ENCODE results near the gene TBC1D32. TPM values are rescaled to one million over a fixed set of nuclear protein-coding genes. Genes with fewer than 3 reads are reported as not detected.

TBC1D32 gene
- total RNA-seq, 1 donor from 2014 or later: 24.2 TPM

- Mint-ChIP-seq H3K27ac (ENCODE audit: unreplicated experiment) (no peak overlapping the region), H3K36me3 (ENCODE audit: unreplicated experiment) (no peaks in the 10 kb centered on the region), H3K9me3 (ENCODE audit: unreplicated experiment) (no peaks in the 10 kb centered on the region), H3K27me3 (ENCODE audit: unreplicated experiment) (peaks cover 4% of the 10 kb centered on the region), H3K4me1 (ENCODE audit: low read depth, unreplicated experiment) (no peaks in the 10 kb centered on the region), H3K4me3 (ENCODE audit: unreplicated experiment) (no peak overlapping the region)
- TF ChIP-seq CTCF (IDR thresholded peaks at IDR 0.05; ENCODE audit: partially characterized antibody, unreplicated experiment): no peak
- DNase-seq: no peak
These were observed 31.5 kb upstream of the TBC1D32 start for GRCh38 chr6:121365536-121366521.

GRCh38 chr6:121356575-121356974 lies 22.3 kb upstream of the TBC1D32 start:
- Mint-ChIP-seq H3K27ac (ENCODE audit: unreplicated experiment) (no peak overlapping the region), H3K27me3 (ENCODE audit: unreplicated experiment) (no peaks in the 10 kb centered on the region), H3K4me1 (ENCODE audit: low read depth, unreplicated experiment) (peaks cover 4% of the 10 kb centered on the region), H3K4me3 (ENCODE audit: unreplicated experiment) (no peak overlapping the region), H3K9me3 (ENCODE audit: unreplicated experiment) (no peaks in the 10 kb centered on the region), H3K36me3 (ENCODE audit: unreplicated experiment) (no peaks in the 10 kb centered on the region)
- no peak for TF ChIP-seq CTCF (IDR thresholded peaks at IDR 0.05; ENCODE audit: partially characterized antibody, unreplicated experiment)
- DNase-seq: no peak

GRCh38 chr6:121354764-121355163 lies 20.5 kb upstream of the TBC1D32 start:
- no peaks in the 10 kb centered on the region for H3K27me3 Mint-ChIP-seq (ENCODE audit: unreplicated experiment)
- H3K27ac Mint-ChIP-seq (ENCODE audit: unreplicated experiment): no peak overlapping the region
- DNase-seq: no peak
- H3K4me1 Mint-ChIP-seq (ENCODE audit: low read depth, unreplicated experiment): peaks cover 4% of the 10 kb centered on the region
- TF ChIP-seq CTCF (IDR thresholded peaks at IDR 0.05; ENCODE audit: partially characterized antibody, unreplicated experiment): peak; percentile 30
- H3K36me3 Mint-ChIP-seq (ENCODE audit: unreplicated experiment): no peaks in the 10 kb centered on the region
- H3K9me3 Mint-ChIP-seq (ENCODE audit: unreplicated experiment): no peaks in the 10 kb centered on the region
- no peak overlapping the region for H3K4me3 Mint-ChIP-seq (ENCODE audit: unreplicated experiment)

- Mint-ChIP-seq H3K36me3 (ENCODE audit: unreplicated experiment) (no peaks in the 10 kb centered on the region), H3K27me3 (ENCODE audit: unreplicated experiment) (no peaks in the 10 kb centered on the region), H3K4me1 (ENCODE audit: low read depth, unreplicated experiment) (peaks cover 4% of the 10 kb centered on the region), H3K9me3 (ENCODE audit: unreplicated experiment) (no peaks in the 10 kb centered on the region), H3K4me3 (ENCODE audit: unreplicated experiment) (no peak overlapping the region), H3K27ac (ENCODE audit: unreplicated experiment) (no peak overlapping the region)
- no peak for DNase-seq
- TF ChIP-seq CTCF (IDR thresholded peaks at IDR 0.05; ENCODE audit: partially characterized antibody, unreplicated experiment): no peak
These were observed 18.7 kb upstream of the TBC1D32 start for GRCh38 chr6:121352941-121353340.

- Mint-ChIP-seq H3K4me1 (ENCODE audit: low read depth, unreplicated experiment) (peaks cover 4% of the 10 kb centered on the region), H3K36me3 (ENCODE audit: unreplicated experiment) (no peaks in the 10 kb centered on the region), H3K27ac (ENCODE audit: unreplicated experiment) (no peak overlapping the region), H3K27me3 (ENCODE audit: unreplicated experiment) (no peaks in the 10 kb centered on the region), H3K4me3 (ENCODE audit: unreplicated experiment) (no peak overlapping the region), H3K9me3 (ENCODE audit: unreplicated experiment) (no peaks in the 10 kb centered on the region)
- no peak for TF ChIP-seq CTCF (IDR thresholded peaks at IDR 0.05; ENCODE audit: partially characterized antibody, unreplicated experiment)
- DNase-seq: no peak
These were observed 17.6 kb upstream of the TBC1D32 start for GRCh38 chr6:121351916-121352315.

All from glutamatergic neuron (in vitro differentiated cells).